ENCODE data around the gene KCNK5.

Gene KCNK5

DNA sequence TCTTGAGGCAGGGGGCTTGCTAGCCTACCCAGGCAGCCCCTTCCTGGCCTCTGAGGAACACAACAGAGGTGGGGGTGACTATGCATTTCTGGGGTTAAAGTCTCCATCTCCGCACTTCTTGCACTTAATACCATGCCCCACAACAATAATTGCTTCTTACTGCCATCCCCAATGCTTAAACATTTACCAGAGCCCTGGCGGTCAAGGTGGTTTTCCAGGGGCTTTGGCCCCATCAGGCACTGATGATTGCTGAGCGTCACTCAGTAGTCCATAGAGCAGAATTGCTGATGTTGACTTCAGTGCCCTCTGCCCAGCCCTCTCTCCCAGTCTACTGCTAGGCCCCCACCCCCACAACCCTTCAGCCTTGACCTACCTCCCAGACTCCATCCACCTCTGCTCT, 32.5 kb upstream of the KCNK5 start:
- H3K4me3 ChIP-seq (ENCODE audit: low read depth in 1 of 2, low read length in 2 of 2), result no peak overlapping the region
- no peaks in the 10 kb centered on the region for H3K9me3 ChIP-seq (ENCODE audit: low read length)
- no peak overlapping the region for H3K9ac ChIP-seq (ENCODE audit: low read length)
- no peak overlapping the region for H3K27ac ChIP-seq (ENCODE audit: low read depth, low read length)
- no peaks in the 10 kb centered on the region for H3K36me3 ChIP-seq (ENCODE audit: insufficient read depth, low read length)
- H3K27me3 ChIP-seq (ENCODE audit: control insufficient read depth in 1 of 2, insufficient read depth in 2 of 2, low read length in 2 of 2), result no peaks in the 10 kb centered on the region
- no peaks in the 10 kb centered on the region for H3K4me1 ChIP-seq (ENCODE audit: insufficient read depth, low read length)

DNA sequence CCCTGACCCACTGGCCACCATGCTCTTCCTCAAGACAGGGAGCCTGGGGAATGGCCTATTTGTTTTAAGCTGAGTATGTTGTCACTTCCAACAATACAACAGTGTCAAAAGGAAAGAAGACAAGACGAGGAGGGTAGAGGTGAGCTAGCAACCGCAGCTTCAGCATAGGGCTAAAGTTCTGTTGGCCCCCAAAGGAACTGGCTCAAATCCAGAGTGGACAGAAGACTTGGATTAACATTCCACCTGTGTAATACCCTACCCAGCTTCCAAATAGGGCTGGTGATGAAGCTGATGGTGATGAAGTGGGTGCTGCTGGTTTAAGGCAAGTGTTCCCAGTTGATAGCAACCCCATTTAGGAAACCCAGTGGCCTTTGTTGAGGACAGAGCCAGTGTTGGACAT, 31.7 kb upstream of the KCNK5 start:
- no peaks in the 10 kb centered on the region for H3K9me3 ChIP-seq (ENCODE audit: low read length)
- no peaks in the 10 kb centered on the region for H3K27me3 ChIP-seq (ENCODE audit: control insufficient read depth in 1 of 2, insufficient read depth in 2 of 2, low read length in 2 of 2)

DNA sequence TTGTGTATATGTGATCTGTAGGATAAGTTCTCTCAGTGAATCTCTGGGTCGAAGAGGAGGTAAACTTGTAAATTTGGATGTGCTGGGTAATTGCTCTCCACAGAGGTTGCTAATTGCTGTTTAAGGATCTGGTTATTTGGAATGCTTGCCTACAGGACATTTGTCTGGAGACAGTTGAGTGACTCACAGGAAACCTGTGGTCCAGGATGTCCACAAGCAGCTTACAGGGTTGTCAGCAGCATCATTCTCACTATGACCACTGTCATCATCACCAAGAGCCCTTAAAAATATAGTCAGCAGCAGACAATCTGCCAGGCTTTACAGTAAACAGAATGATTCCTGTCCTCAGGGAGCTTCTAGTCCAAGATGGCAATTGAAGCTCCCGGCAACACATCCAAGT, 31.2 kb upstream of the KCNK5 start:
- Histone ChIP-seq H3K27ac (ENCODE audit: low read depth, low read length) (no peak overlapping the region), H3K4me1 (ENCODE audit: insufficient read depth, low read length) (no peaks in the 10 kb centered on the region), H3K9me3 (ENCODE audit: low read length) (no peaks in the 10 kb centered on the region), H3K4me3 (ENCODE audit: low read depth in 1 of 2, low read length in 2 of 2) (no peak overlapping the region), H3K27me3 (ENCODE audit: control insufficient read depth in 1 of 2, insufficient read depth in 2 of 2, low read length in 2 of 2) (no peaks in the 10 kb centered on the region), H3K36me3 (ENCODE audit: insufficient read depth, low read length) (no peaks in the 10 kb centered on the region), H3K9ac (ENCODE audit: low read length) (no peak overlapping the region)

More for the DNA sequence above, 31.7 kb upstream of the KCNK5 start:
- no peaks in the 10 kb centered on the region for H3K36me3 ChIP-seq (ENCODE audit: insufficient read depth, low read length)
- no peak overlapping the region for H3K4me3 ChIP-seq (ENCODE audit: low read depth in 1 of 2, low read length in 2 of 2)
- no peak overlapping the region for H3K27ac ChIP-seq (ENCODE audit: low read depth, low read length)
- no peaks in the 10 kb centered on the region for H3K4me1 ChIP-seq (ENCODE audit: insufficient read depth, low read length)
- H3K9ac ChIP-seq (ENCODE audit: low read length), result no peak overlapping the region

DNA sequence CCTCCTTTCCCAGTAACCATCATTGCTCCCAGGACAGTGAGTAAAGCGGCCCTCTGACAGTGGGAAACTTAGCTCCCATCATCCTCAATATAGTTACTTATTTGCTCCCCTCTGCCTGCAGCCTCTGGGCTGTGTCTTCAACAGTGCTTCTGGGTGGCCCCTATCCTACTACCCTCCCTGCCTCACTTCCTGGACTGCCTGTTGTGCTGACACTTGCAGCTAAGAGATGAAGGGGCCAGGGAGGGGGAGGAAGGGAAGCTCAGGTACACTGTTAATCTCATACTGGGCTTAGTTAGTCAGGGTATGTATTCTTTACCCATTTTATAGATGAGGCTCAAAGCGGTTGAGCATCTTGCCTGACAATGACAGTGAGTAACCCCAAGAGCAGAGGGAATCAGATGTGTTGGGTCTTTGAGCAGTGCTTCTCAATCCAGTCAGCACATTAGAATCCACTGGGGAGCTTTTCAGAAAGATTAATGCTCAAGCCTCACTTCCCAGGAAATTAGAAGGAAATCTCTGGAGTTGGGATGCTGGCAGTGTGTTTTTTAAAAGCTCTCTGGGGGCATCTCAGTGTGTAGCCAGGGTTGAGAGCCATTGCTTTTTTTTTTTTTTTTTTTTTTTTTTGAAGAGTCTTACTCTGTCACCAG, 27.1 kb upstream of the KCNK5 start:
- Histone ChIP-seq H3K27ac (ENCODE audit: low read depth, low read length) (no peak overlapping the region), H3K27me3 (ENCODE audit: control insufficient read depth in 1 of 2, insufficient read depth in 2 of 2, low read length in 2 of 2) (no peaks in the 10 kb centered on the region), H3K4me1 (ENCODE audit: insufficient read depth, low read length) (no peaks in the 10 kb centered on the region), H3K9ac (ENCODE audit: low read length) (no peak overlapping the region), H3K9me3 (ENCODE audit: low read length) (no peaks in the 10 kb centered on the region), H3K36me3 (ENCODE audit: insufficient read depth, low read length) (no peaks in the 10 kb centered on the region), H3K4me3 (ENCODE audit: low read depth in 1 of 2, low read length in 2 of 2) (no peak overlapping the region)

DNA sequence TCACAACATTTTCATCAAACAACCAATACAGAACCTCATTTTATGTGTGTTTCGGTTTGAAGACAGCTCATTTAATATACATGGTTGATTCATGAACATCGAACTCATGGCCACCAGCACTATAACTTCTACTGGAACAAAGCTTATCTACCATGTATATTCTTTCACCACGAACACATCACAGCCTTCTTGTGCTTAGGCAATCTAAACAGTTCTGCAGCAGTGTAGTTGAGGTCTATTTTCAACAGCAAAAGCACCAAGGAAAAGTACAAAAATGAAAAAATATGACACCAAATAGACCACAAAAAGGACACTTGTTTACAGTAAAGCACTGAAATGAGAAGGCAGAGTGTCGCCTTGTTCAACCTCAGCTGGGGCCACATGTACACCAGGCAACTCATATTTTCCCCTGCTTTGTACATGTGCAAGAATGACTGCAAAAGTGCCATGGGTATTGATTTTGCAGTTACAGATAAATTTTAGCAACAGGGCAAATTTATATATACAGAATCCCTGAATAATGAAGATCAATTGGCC, 25.8 kb upstream of the KCNK5 start:
- no peaks in the 10 kb centered on the region for H3K36me3 ChIP-seq (ENCODE audit: insufficient read depth, low read length)
- H3K9ac ChIP-seq (ENCODE audit: low read length), result no peak overlapping the region
- H3K27me3 ChIP-seq (ENCODE audit: control insufficient read depth in 1 of 2, insufficient read depth in 2 of 2, low read length in 2 of 2), result no peaks in the 10 kb centered on the region
- H3K4me1 ChIP-seq (ENCODE audit: insufficient read depth, low read length), result no peaks in the 10 kb centered on the region
- H3K4me3 ChIP-seq (ENCODE audit: low read depth in 1 of 2, low read length in 2 of 2), result no peak overlapping the region
- H3K9me3 ChIP-seq (ENCODE audit: low read length), result no peaks in the 10 kb centered on the region
- H3K27ac ChIP-seq (ENCODE audit: low read depth, low read length), result no peak overlapping the region

DNA sequence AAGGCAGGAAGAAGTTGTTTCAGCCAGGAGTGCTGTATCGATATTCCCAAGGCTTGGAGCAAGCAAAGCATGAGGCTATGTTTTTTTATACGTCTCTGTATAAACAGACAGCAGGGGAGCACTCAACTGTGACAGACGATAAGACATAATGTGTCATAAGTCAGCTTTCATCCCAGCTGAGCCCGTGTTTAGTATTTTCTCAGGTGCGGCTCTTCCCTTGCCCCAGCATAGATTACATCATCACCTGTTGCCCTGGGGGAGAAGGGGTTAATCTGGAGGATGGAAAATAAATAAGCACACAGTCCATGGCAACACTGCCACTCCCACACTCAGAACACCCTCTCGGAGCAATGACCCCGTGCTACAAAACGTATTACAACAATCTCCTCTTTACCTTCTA, 22.1 kb upstream of the KCNK5 start:
- no peak overlapping the region for H3K27ac ChIP-seq (ENCODE audit: low read depth, low read length)
- no peak overlapping the region for H3K9ac ChIP-seq (ENCODE audit: low read length)
- no peaks in the 10 kb centered on the region for H3K27me3 ChIP-seq (ENCODE audit: control insufficient read depth in 1 of 2, insufficient read depth in 2 of 2, low read length in 2 of 2)

DNA sequence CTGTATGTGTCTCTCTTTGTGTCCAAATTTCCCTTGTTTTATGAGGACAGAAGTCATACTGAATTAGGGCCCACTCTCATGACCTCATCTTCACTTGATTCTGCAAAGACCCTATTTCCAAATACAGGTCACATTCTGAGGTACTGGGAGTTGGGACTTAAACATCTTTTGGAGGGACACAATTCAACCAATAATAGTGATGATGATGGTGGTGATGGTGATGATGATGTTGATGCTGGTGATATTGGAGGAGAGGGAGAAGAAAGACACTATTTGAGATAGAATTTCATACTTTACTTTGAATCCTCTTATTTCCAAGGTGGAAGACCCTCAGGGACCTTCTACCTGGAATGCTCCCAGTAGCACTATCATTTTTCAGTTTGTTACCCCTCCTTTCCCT, 21.2 kb upstream of the KCNK5 start:
- H3K36me3 ChIP-seq (ENCODE audit: insufficient read depth, low read length), result no peaks in the 10 kb centered on the region
- H3K4me3 ChIP-seq (ENCODE audit: low read depth in 1 of 2, low read length in 2 of 2), result no peak overlapping the region
- no peaks in the 10 kb centered on the region for H3K4me1 ChIP-seq (ENCODE audit: insufficient read depth, low read length)
- H3K27me3 ChIP-seq (ENCODE audit: control insufficient read depth in 1 of 2, insufficient read depth in 2 of 2, low read length in 2 of 2), result no peaks in the 10 kb centered on the region
- H3K9me3 ChIP-seq (ENCODE audit: low read length), result no peaks in the 10 kb centered on the region
- no peak overlapping the region for H3K9ac ChIP-seq (ENCODE audit: low read length)
- H3K27ac ChIP-seq (ENCODE audit: low read depth, low read length), result no peak overlapping the region

More for the DNA sequence above, 22.1 kb upstream of the KCNK5 start:
- Histone ChIP-seq H3K9me3 (ENCODE audit: low read length) (no peaks in the 10 kb centered on the region), H3K36me3 (ENCODE audit: insufficient read depth, low read length) (no peaks in the 10 kb centered on the region), H3K4me1 (ENCODE audit: insufficient read depth, low read length) (no peaks in the 10 kb centered on the region), H3K4me3 (ENCODE audit: low read depth in 1 of 2, low read length in 2 of 2) (no peak overlapping the region)

DNA sequence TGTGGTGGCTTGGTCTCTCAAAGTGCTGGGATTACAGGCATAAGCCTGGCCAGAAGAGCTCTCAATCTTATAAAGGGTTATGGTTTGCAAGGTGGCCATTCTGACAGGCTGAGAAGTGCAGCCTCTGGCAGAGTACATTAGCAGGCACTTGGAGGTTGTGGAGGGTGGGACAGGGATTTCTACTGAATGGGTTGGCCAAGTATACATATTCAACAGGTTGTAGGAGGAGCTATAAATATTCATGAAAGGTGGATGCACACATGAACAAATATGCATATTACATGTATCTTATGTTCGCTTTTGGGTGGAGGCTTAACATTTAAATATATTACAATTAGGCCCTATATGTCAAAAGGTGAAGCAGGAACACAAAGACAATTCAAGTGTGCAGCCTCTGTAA, 20.0 kb upstream of the KCNK5 start:
- no peaks in the 10 kb centered on the region for H3K36me3 ChIP-seq (ENCODE audit: insufficient read depth, low read length)

DNA sequence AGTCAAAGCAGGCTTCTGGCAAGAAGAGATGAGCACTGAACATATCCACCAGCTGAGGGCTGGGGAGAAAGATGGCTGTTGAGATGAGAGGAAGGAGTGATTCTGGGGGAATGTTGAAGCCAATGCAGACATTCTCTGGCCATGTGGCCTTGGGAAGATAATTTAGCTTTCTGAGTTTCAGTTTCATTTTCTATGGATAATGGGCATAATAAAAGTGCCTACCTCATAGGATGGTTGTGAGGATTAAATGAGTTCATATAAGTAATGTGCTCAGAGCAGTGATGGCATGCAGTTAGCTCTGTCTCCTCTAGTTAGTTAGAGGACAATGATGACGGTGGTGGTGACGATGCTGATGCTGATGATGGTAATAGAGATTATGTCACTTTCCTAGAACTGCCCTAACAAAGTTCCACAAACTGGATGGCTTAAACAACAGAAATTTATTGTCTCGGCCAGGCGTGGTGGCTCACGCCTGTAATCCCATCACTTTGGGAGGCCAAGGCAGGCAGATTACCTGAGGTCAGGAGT, 18.5 kb upstream of the KCNK5 start:
- H3K9me3 ChIP-seq (ENCODE audit: low read length), result no peaks in the 10 kb centered on the region
- no peaks in the 10 kb centered on the region for H3K36me3 ChIP-seq (ENCODE audit: insufficient read depth, low read length)
- no peaks in the 10 kb centered on the region for H3K27me3 ChIP-seq (ENCODE audit: control insufficient read depth in 1 of 2, insufficient read depth in 2 of 2, low read length in 2 of 2)
- no peaks in the 10 kb centered on the region for H3K4me1 ChIP-seq (ENCODE audit: insufficient read depth, low read length)
- H3K4me3 ChIP-seq (ENCODE audit: low read depth in 1 of 2, low read length in 2 of 2), result no peak overlapping the region
- H3K27ac ChIP-seq (ENCODE audit: low read depth, low read length), result no peak overlapping the region
- no peak overlapping the region for H3K9ac ChIP-seq (ENCODE audit: low read length)

More for the DNA sequence above, 20.0 kb upstream of the KCNK5 start:
- no peak overlapping the region for H3K27ac ChIP-seq (ENCODE audit: low read depth, low read length)
- H3K27me3 ChIP-seq (ENCODE audit: control insufficient read depth in 1 of 2, insufficient read depth in 2 of 2, low read length in 2 of 2), result no peaks in the 10 kb centered on the region
- H3K9me3 ChIP-seq (ENCODE audit: low read length), result no peaks in the 10 kb centered on the region
- no peaks in the 10 kb centered on the region for H3K4me1 ChIP-seq (ENCODE audit: insufficient read depth, low read length)
- H3K9ac ChIP-seq (ENCODE audit: low read length), result no peak overlapping the region
- no peak overlapping the region for H3K4me3 ChIP-seq (ENCODE audit: low read depth in 1 of 2, low read length in 2 of 2)

DNA sequence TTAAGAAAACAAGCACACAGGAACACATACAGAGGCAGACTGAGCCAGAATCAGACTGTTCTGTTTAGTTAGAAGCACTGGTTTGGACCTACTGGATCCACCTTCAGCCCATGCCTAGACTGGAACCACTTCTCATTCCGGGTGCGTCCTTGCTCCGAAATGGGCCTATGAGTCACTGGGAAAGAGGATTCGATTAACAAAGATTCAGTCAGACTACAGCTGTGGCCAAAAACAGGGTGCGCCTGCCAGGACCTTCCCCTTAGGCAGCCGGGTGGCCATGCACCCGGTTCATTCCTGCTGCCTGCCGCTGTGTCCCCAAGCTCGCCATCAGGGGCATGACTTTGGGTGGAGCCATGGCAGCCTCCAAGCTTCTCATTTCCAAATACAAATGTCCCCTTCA, 14.5 kb upstream of the KCNK5 start:
- H3K36me3 ChIP-seq (ENCODE audit: insufficient read depth, low read length), result no peaks in the 10 kb centered on the region
- H3K27me3 ChIP-seq (ENCODE audit: control insufficient read depth in 1 of 2, insufficient read depth in 2 of 2, low read length in 2 of 2), result no peaks in the 10 kb centered on the region
- H3K4me3 ChIP-seq (ENCODE audit: low read depth in 1 of 2, low read length in 2 of 2), result no peak overlapping the region
- H3K9ac ChIP-seq (ENCODE audit: low read length), result no peak overlapping the region
- no peaks in the 10 kb centered on the region for H3K9me3 ChIP-seq (ENCODE audit: low read length)
- no peaks in the 10 kb centered on the region for H3K4me1 ChIP-seq (ENCODE audit: insufficient read depth, low read length)
- H3K27ac ChIP-seq (ENCODE audit: low read depth, low read length), result no peak overlapping the region

DNA sequence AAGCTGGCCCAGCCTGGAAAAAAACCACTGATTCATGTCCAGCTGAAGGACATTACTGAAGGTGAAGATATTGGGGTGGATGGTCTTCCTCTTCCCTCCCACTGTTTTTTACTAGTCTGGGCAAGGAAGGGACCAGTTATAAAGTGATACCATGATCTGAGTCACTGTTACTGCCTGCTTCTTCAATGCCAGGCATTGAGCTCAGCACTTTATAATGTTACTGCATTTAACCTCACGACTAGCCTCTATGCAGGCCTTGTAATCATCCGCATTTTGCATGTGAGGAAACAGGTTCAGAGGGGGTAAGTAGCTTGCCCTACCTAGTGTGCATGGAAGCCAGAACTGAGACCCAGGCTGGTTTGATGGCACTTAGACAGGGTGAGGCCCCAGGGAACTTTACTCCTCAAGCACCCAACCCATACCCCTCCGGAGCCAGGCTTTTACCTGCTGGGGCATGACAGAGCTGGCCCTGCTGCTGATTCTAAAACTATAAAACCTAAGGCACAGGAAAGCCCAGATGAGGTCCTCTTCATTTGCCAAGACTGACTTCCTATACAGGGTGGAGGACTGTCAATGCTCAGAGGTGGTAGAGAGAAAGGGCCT, 11.0 kb upstream of the KCNK5 start:
- no peaks in the 10 kb centered on the region for H3K36me3 ChIP-seq (ENCODE audit: insufficient read depth, low read length)
- no peaks in the 10 kb centered on the region for H3K4me1 ChIP-seq (ENCODE audit: insufficient read depth, low read length)
- H3K27me3 ChIP-seq (ENCODE audit: control insufficient read depth in 1 of 2, insufficient read depth in 2 of 2, low read length in 2 of 2), result no peaks in the 10 kb centered on the region
- H3K27ac ChIP-seq (ENCODE audit: low read depth, low read length), result no peak overlapping the region
- no peaks in the 10 kb centered on the region for H3K9me3 ChIP-seq (ENCODE audit: low read length)
- H3K9ac ChIP-seq (ENCODE audit: low read length), result no peak overlapping the region
- H3K4me3 ChIP-seq (ENCODE audit: low read depth in 1 of 2, low read length in 2 of 2), result no peak overlapping the region
